Stomach smooth muscle (tissue), 2 donors: ENCODE measurements around the gene NUP50.

ENCODE experiments used
- H3K27ac ChIP-seq: one replicate; pipeline ENCODE4 v1.7.0; 2013; ENCODE audit warnings: mild to moderate bottlenecking, low read length, inconsistent platforms
- H3K27me3 ChIP-seq, 2 donors: one replicate each; pipeline ENCODE4 v1.7.0; 2013; ENCODE audit warnings: low read length in 2 of 2; ENCODE audit not compliant: insufficient read depth in 2 of 2, control insufficient read depth in 1 of 2
- H3K36me3 ChIP-seq, 2 donors: one replicate each; pipeline ENCODE4 v1.7.0; 2013; ENCODE audit warnings: low read length in 2 of 2; ENCODE audit not compliant: control insufficient read depth in 2 of 2, insufficient read depth in 2 of 2
- H3K4me1 ChIP-seq: one replicate; pipeline ENCODE4 v1.7.0; 2013; ENCODE audit warnings: low read length; ENCODE audit not compliant: control insufficient read depth, insufficient read depth
- H3K4me3 ChIP-seq, 2 donors: one replicate each; pipeline ENCODE4 v1.7.0; 2013; ENCODE audit warnings: low read length in 2 of 2
- H3K9ac ChIP-seq, 2 donors: one replicate each; pipeline ENCODE4 v1.7.0; 2013; ENCODE audit warnings: low read length in 2 of 2, mild to moderate bottlenecking in 1 of 2
- H3K9me3 ChIP-seq, 2 donors: one replicate each; pipeline ENCODE4 v1.7.0; 2013; ENCODE audit warnings: low read length in 2 of 2; ENCODE audit not compliant: control insufficient read depth in 2 of 2
- donor health status: healthy.
- donor health status: Pancreatic carcinoma.

NUP50 gene

GRCh38 chr22:45229181-45229580 lies 65.5 kb downstream of the NUP50 start:
- Histone ChIP-seq H3K27me3 (no peaks in the 10 kb centered on the region), H3K9ac (no peak overlapping the region), H3K4me3 (no peak overlapping the region), H3K27ac (no peak overlapping the region), H3K4me1 (peaks cover 7% of the 10 kb centered on the region), H3K9me3 (no peaks in the 10 kb centered on the region), H3K36me3 (no peaks in the 10 kb centered on the region)

- Histone ChIP-seq H3K36me3 (no peaks in the 10 kb centered on the region), H3K9ac (no peak overlapping the region), H3K4me1 (peaks cover 6% of the 10 kb centered on the region), H3K27ac (no peak overlapping the region), H3K9me3 (no peaks in the 10 kb centered on the region), H3K4me3 (no peak overlapping the region), H3K27me3 (no peaks in the 10 kb centered on the region)
Measured at GRCh38 chr22:45230026-45230721, 66.4 kb downstream of the NUP50 start.

- no peak overlapping the region for H3K4me3 ChIP-seq
- no peaks in the 10 kb centered on the region for H3K36me3 ChIP-seq
- H3K27ac ChIP-seq, result no peak overlapping the region
- no peaks in the 10 kb centered on the region for H3K9me3 ChIP-seq
- H3K4me1 ChIP-seq, result peaks cover 6% of the 10 kb centered on the region
- H3K9ac ChIP-seq, result no peak overlapping the region
- no peaks in the 10 kb centered on the region for H3K27me3 ChIP-seq
Measured at GRCh38 chr22:45231293-45231692, 67.6 kb downstream of the NUP50 start.

- no peak overlapping the region for H3K27ac ChIP-seq
Measured at GRCh38 chr22:45233386-45233785, 69.7 kb downstream of the NUP50 start.

GRCh38 chr22:45233827-45234226 lies 70.1 kb downstream of the NUP50 start:
- no peak overlapping the region for H3K9ac ChIP-seq
- no peak overlapping the region for H3K27ac ChIP-seq
- H3K27me3 ChIP-seq, result no peaks in the 10 kb centered on the region
- H3K36me3 ChIP-seq, result peaks cover under 1 to 2% of the 10 kb centered on the region in 2 donors
- H3K9me3 ChIP-seq, result no peaks in the 10 kb centered on the region
- H3K4me1 ChIP-seq, result peaks cover 6% of the 10 kb centered on the region
- H3K4me3 ChIP-seq, result no peak overlapping the region

More at GRCh38 chr22:45233386-45233785, 69.7 kb downstream of the NUP50 start:
- no peak overlapping the region for H3K9ac ChIP-seq
- no peak overlapping the region for H3K4me3 ChIP-seq
- H3K9me3 ChIP-seq, result no peaks in the 10 kb centered on the region
- H3K4me1 ChIP-seq, result peaks cover 6% of the 10 kb centered on the region
- no peaks in the 10 kb centered on the region for H3K36me3 ChIP-seq
- H3K27me3 ChIP-seq, result no peaks in the 10 kb centered on the region

- H3K4me1 ChIP-seq, result peaks cover 16% of the 10 kb centered on the region
- H3K27ac ChIP-seq, result no peak overlapping the region
- no peak overlapping the region for H3K9ac ChIP-seq
- no peak overlapping the region for H3K4me3 ChIP-seq
- H3K9me3 ChIP-seq, result no peaks in the 10 kb centered on the region
- peaks cover 2 to 5% of the 10 kb centered on the region in 2 donors for H3K36me3 ChIP-seq
- H3K27me3 ChIP-seq, result no peaks in the 10 kb centered on the region
Measured at GRCh38 chr22:45235101-45235777, 71.5 kb downstream of the NUP50 start.

GRCh38 chr22:45235851-45236342 lies 72.2 kb downstream of the NUP50 start:
- no peak overlapping the region for H3K4me3 ChIP-seq
- no peaks in the 10 kb centered on the region for H3K9me3 ChIP-seq
- H3K27ac ChIP-seq, result no peak overlapping the region
- H3K4me1 ChIP-seq, result peaks cover 16% of the 10 kb centered on the region
- no peaks in the 10 kb centered on the region for H3K27me3 ChIP-seq
- no peak overlapping the region for H3K9ac ChIP-seq
- H3K36me3 ChIP-seq, result peaks cover 2 to 5% of the 10 kb centered on the region in 2 donors

GRCh38 chr22:45237065-45237990 lies 73.6 kb downstream of the NUP50 start:
- H3K27ac ChIP-seq, result no peak overlapping the region
- H3K9me3 ChIP-seq, result no peaks in the 10 kb centered on the region
- H3K36me3 ChIP-seq, result peaks cover 2 to 5% of the 10 kb centered on the region in 2 donors
- H3K4me1 ChIP-seq, result peaks cover 20% of the 10 kb centered on the region
- H3K4me3 ChIP-seq, result no peak overlapping the region
- no peaks in the 10 kb centered on the region for H3K27me3 ChIP-seq
- H3K9ac ChIP-seq, result no peak overlapping the region
